Thoracic aorta (tissue), 2 donors: ENCODE results near the gene CPT1A. TPM values are rescaled to one million over a fixed set of nuclear protein-coding genes. Genes with fewer than 3 reads are reported as not detected.

Experiments used
- ATAC-seq: fragments of 150-250 bp; one replicate; pipeline ENCODE4 v1.8.0; 2017; ENCODE audit warnings: low read depth; ENCODE audit not compliant: insufficient number of reproducible peaks, low FRiP score
- DNase-seq: peaks from one replicate; pipeline ENCODE4 v3.0.0-alpha.2; 2020; ENCODE audit warnings: low spot score
- H3K27ac ChIP-seq, 2 donors: fragments of 200-600 bp; sonication (generic); 1 replicate in 1 of 2; 2 replicates in 1 of 2; pipeline ENCODE4 v1.5.1; 2016; ENCODE audit warnings: mild to moderate bottlenecking in 2 of 2, moderate library complexity in 2 of 2
- H3K27me3 ChIP-seq: fragments of 200-600 bp; sonication (generic); replicated peaks from 2 replicates; pipeline ENCODE4 v1.6.0; 2016; ENCODE audit warnings: mild to moderate bottlenecking; ENCODE audit not compliant: insufficient read depth
- H3K36me3 ChIP-seq: fragments of 200-600 bp; sonication (generic); one replicate; pipeline ENCODE4 v1.5.1; 2016
- H3K4me1 ChIP-seq, 2 donors: fragments of 200-600 bp; sonication (generic); 1 replicate in 1 of 2; 2 replicates in 1 of 2; pipeline versions ENCODE4 v1.5.1 to v1.6.0; 2016; ENCODE audit warnings: low read depth in 2 of 2, mild to moderate bottlenecking in 1 of 2; ENCODE audit not compliant: control insufficient read depth in 1 of 2
- H3K4me3 ChIP-seq: fragments of 200-600 bp; sonication (generic); 2 replicates; pipeline ENCODE4 v1.5.1; 2016; ENCODE audit warnings: mild to moderate bottlenecking
- H3K9me3 ChIP-seq: fragments of 200-600 bp; sonication (generic); 2 replicates; pipeline ENCODE4 v1.5.1; 2016
- CTCF ChIP-seq: fragments of 200-600 bp; sonication (generic); IDR thresholded peaks from one replicate; pipeline ENCODE4 v1.5.1; 2019; ENCODE audit warnings: antibody characterized with exemption
- total RNA-seq, 2 donors: library from RNA; depleted of rRNA; stranded (reverse); fragments of >200 nt; gene quantifications; one replicate each; pipeline versions ENCODE4 v1.1.0 to v1.2.3, GENCODE V29; 2016

The CPT1A gene
- total RNA-seq, 2 donors from 2014 or later: 61.1 to 75.3 TPM

GRCh38 chr11:68751331-68751856 lies 90.3 kb downstream of the CPT1A start, which contains the start of gene TESMIN:
Gene TESMIN (minus strand): TSS chr11:68751520. CDS start chr11:68750660, 860 bp downstream.
- Histone ChIP-seq H3K27me3 (no peaks in the 10 kb centered on the region), H3K4me1 (peaks cover 5 to 6% of the 10 kb centered on the region in 2 donors), H3K9me3 (no peaks in the 10 kb centered on the region), H3K4me3 (peak within 1 kb of the TSS; percentile 73), H3K27ac (no peak within 1 kb of the TSS), H3K36me3 (peaks cover 4% of the 10 kb centered on the region)
- no peak for TF ChIP-seq CTCF
- DNase-seq (peak; percentile 35), ATAC-seq (peak; percentile 42)

DNA sequence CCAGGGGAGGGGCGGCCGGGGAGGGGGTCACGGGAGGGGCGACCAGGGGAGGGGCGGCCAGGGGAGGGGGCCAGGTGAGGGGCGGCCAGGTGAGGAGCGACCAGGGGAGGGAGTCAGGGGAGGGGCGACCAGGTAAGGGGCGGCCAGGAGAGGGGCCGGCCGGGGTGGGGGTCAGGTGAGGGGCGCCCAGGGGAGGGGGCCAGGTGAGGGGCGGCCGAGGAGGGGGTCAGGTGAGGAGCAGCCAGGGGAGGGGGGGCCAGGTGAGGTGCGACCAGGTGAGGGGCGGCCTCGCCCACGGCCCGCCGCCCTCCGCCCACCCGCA lies 90.8 kb downstream of the CPT1A start:
- DNase-seq: no peak
- Histone ChIP-seq H3K4me1 (peaks cover 5 to 6% of the 10 kb centered on the region in 2 donors), H3K27me3 (no peaks in the 10 kb centered on the region), H3K36me3 (peaks cover 4% of the 10 kb centered on the region), H3K27ac (no peak overlapping the region), H3K9me3 (no peaks in the 10 kb centered on the region), H3K4me3 (peak overlapping the region; percentile 73)
- no peak for TF ChIP-seq CTCF
- ATAC-seq: no peak

- peaks cover 4% of the 10 kb centered on the region for H3K36me3 ChIP-seq
- no peak for ATAC-seq
- no peak overlapping the region for H3K27ac ChIP-seq
- no peaks in the 10 kb centered on the region for H3K9me3 ChIP-seq
- TF ChIP-seq CTCF: no peak
- no peak for DNase-seq
- no peaks in the 10 kb centered on the region for H3K27me3 ChIP-seq
- H3K4me1 ChIP-seq: peaks cover 5 to 6% of the 10 kb centered on the region in 2 donors
- H3K4me3 ChIP-seq: peak overlapping the region; percentile 73
Observed at GRCh38 chr11:68750195-68751003, 91.3 kb downstream of the CPT1A start.

DNA sequence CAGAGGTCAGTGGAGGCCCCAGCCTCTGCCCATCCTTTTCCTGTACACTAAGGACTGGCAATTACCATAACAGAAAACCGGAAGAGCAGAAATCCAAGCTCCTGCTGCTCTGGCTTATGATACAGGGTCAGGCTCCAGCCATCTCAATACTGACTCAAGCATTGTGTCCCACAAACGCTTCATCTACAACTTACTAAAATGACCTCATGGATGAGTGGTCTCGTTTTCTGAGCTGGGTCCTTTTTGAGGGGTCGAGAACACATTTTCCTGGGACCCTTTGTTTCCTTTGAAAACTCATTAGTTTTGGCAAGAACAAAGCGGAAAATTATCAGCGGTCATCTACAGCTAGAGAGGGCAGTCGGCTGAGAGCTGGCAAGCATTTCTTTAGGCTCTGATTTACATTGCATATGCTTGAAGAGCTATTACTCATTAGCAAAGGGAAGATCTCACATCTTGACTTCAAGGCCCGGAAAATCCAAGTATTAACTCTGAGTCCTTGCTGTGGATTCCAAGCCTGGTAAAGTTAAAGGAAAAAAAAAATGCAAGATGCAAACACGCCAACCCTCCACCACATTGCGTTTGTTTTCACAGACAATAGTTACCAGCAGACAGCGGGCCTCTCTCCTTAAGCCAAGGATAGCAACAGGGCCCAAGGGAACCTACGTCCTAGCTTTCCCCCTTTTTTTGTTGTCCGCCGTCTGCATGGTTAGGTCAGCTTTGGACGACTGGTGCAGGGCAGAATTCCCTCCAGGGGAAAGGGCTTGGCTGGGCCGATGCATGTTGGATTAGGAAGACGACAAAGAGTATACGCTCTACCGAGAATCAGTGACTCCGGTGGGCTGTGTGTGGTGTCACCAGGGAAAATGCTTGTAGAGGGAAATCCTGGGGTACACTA lies 92.2 kb downstream of the CPT1A start:
- no peak for TF ChIP-seq CTCF
- Histone ChIP-seq H3K4me3 (no peak overlapping the region), H3K4me1 (peaks cover 5 to 6% of the 10 kb centered on the region in 2 donors), H3K27me3 (no peaks in the 10 kb centered on the region), H3K27ac (no peak overlapping the region), H3K36me3 (peaks cover 4% of the 10 kb centered on the region), H3K9me3 (no peaks in the 10 kb centered on the region)
- ATAC-seq (no peak), DNase-seq (no peak)

DNA sequence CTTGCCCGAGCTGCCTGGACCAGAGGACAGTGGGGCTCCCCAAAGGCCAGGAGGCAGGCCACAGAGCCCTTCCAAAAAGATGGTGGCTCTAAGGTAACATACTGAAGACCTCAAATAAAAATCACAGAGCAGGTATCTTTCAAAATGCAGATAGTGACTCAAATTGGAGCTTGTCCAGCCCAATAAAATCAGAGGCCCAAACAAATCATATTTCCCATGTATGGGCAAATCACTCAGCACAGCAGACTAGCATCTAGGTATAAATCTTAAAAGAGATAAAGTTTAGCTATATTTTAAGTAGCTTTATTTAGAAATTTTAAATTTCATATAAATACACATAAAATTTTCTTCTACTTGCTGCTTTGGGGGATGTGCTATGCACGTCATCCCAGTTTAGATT lies 93.7 kb downstream of the CPT1A start:
- no peak for ATAC-seq
- DNase-seq: no peak
- Histone ChIP-seq H3K27me3 (no peaks in the 10 kb centered on the region), H3K9me3 (no peaks in the 10 kb centered on the region), H3K4me3 (no peak overlapping the region), H3K4me1 (peaks cover 5 to 6% of the 10 kb centered on the region in 2 donors), H3K36me3 (no peaks in the 10 kb centered on the region), H3K27ac (no peak overlapping the region)
- no peak for TF ChIP-seq CTCF
